ENCODE measurements around the gene CAPN12.

DNA sequence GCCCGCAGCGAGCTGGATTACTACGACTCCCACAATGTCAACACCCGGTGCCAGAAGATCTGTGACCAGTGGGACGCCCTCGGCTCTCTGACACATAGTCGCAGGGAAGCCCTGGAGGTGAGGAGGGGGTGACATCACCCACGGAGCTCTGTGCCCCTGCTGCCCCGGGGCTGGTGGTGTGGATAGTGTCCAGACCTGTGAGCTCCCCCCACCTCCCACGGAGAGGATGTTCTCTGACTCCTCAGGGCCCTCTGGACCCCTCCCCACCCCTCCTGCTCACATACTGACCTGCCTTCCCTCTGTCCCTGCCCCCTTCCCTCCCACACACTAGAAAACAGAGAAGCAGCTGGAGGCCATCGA, 20.7 kb downstream of the CAPN12 start:
- TF ChIP-seq GATA3 (IDR thresholded peaks at IDR 0.05; ENCODE audit: low read depth, low read length) (no peak), GATA2 (IDR thresholded peaks at IDR 0.05; ENCODE audit: low read depth, low read length) (no peak)

All from SH-SY5Y (cell line).